ENCODE results near the gene CLIP1. TPM values are rescaled to one million over a fixed set of nuclear protein-coding genes. Genes with fewer than 3 reads are reported as not detected.
"Not testable (repeated sequence)": the region's sequence is repeated elsewhere in the genome, so short reads cannot be mapped to it uniquely, and the experiment has no call there.

Gene CLIP1
- total RNA-seq, 1 donor from 2014 or later, result 21.9 TPM

DNA sequence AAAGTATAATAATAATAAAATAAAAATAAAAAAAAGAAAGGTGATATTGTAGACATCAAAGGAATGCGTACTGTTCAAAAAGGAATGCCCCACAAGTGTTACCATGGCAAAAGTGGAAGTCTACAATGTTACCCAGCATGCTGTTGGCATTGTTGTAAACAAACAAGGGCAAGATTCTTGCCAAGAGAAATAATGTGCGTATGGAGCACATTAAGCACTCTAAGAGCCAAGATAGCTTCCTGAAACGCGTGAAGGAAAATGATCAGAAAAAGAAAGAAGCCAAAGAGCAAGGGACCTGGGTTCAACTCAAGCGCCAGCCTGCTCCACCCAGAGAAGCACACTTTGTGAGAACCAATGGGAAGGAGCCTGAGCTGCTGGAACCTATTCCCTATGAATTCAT is 57.2 kb downstream of the CLIP1 start:
- H3K9ac ChIP-seq (ENCODE audit: low read depth in 1 of 3, low read length in 3 of 3); H3K9me3 ChIP-seq (ENCODE audit: control insufficient read depth in 3 of 3, low read length in 3 of 3); H3K27me3 ChIP-seq (ENCODE audit: control insufficient read depth in 3 of 3, insufficient read depth in 3 of 3, low read length in 3 of 3); H3K4me3 ChIP-seq (ENCODE audit: low read length in 3 of 3): not testable (repeated sequence)
- Histone ChIP-seq H3K4me1 (ENCODE audit: control insufficient read depth in 3 of 3, insufficient read depth in 3 of 3, low read length in 3 of 3) (peaks cover 22 to 34% (median 26%) of the 10 kb centered on the region in 3 donors), H3K27ac (ENCODE audit: low read depth, low read length) (peak overlapping the region; percentile 94), H3K36me3 (ENCODE audit: control insufficient read depth in 3 of 3, insufficient read depth in 3 of 3, low read length in 3 of 3) (peaks cover 11 to 19% (median 17%) of the 10 kb centered on the region in 3 donors)

DNA sequence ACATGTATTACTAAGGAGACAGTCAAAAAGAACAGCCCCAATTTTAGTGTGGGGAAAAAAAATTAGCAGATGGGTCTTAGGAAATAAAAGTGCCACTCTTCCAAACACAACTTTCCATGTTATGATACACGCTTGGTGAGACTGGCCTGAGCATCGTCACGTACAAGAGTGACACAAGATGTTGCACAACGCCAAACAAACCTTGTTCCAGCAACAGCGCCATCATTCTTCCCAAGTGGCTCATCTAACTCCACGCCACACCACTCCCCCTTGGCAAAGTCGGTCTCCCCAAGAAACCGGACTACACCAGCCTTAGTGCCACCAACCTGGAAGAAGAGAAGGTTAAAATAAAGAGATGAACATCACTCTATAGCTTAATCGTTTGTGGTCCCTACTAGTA is 58.7 kb downstream of the CLIP1 start:
- peaks cover 16 to 33% (median 23%) of the 10 kb centered on the region in 3 donors for H3K36me3 ChIP-seq (ENCODE audit: control insufficient read depth in 3 of 3, insufficient read depth in 3 of 3, low read length in 3 of 3)
- no peak overlapping the region for H3K9ac ChIP-seq (ENCODE audit: low read depth in 1 of 3, low read length in 3 of 3)
- peaks cover 18 to 31% (median 24%) of the 10 kb centered on the region in 3 donors for H3K4me1 ChIP-seq (ENCODE audit: control insufficient read depth in 3 of 3, insufficient read depth in 3 of 3, low read length in 3 of 3)
- H3K27me3 ChIP-seq (ENCODE audit: control insufficient read depth in 3 of 3, insufficient read depth in 3 of 3, low read length in 3 of 3), result no peaks in the 10 kb centered on the region
- H3K4me3 ChIP-seq (ENCODE audit: low read length in 3 of 3), result no peak overlapping the region
- H3K9me3 ChIP-seq (ENCODE audit: control insufficient read depth in 3 of 3, low read length in 3 of 3), result no peaks in the 10 kb centered on the region
- H3K27ac ChIP-seq (ENCODE audit: low read depth, low read length), result peak overlapping the region; percentile 56

DNA sequence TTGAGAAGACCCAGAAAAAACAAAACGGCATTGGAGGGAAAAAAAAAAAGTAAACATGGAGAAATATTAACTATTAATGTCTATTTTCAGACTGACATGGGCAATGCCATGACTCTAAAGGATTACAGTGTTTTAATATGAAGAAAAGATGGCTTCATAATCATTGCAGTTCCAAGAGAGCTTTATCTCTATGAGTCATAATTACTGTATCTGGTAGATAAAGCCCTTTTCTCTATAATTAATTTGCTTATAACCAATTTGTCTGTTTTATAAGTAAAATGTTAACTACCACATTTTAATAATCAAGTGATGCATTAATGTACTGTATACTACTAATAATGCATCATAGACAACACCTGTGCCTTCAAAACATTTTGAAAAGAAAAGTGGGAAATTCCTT is 59.7 kb downstream of the CLIP1 start:
- Histone ChIP-seq H3K36me3 (ENCODE audit: control insufficient read depth in 3 of 3, insufficient read depth in 3 of 3, low read length in 3 of 3) (peaks cover 16 to 33% (median 23%) of the 10 kb centered on the region in 3 donors), H3K4me3 (ENCODE audit: low read length in 3 of 3) (no peak overlapping the region), H3K27me3 (ENCODE audit: control insufficient read depth in 3 of 3, insufficient read depth in 3 of 3, low read length in 3 of 3) (no peaks in the 10 kb centered on the region), H3K9ac (ENCODE audit: low read depth in 1 of 3, low read length in 3 of 3) (no peak overlapping the region), H3K9me3 (ENCODE audit: control insufficient read depth in 3 of 3, low read length in 3 of 3) (no peaks in the 10 kb centered on the region), H3K4me1 (ENCODE audit: control insufficient read depth in 3 of 3, insufficient read depth in 3 of 3, low read length in 3 of 3) (peaks cover 18 to 24% (median 19%) of the 10 kb centered on the region in 3 donors), H3K27ac (ENCODE audit: low read depth, low read length) (peak overlapping the region; percentile 56)

DNA sequence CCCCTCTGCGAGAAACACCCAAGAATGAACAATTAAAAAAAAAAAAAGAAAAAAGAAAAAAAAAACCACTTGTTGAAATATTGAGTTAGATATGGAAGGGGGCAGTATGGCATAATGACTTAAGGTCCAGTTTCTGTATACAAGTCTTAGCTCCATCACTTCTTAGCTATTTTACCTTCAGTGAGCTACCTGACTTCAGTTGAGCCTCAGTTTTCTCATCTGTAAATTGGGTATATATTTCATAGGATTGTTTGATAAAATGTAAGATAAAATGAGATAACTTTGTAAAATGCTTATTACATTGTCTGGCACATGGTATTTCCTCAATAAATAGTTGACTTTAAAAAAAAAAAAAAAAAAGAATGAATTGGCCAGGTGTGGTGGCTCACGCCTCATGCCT is 64.1 kb downstream of the CLIP1 start:
- H3K27ac ChIP-seq (ENCODE audit: low read depth, low read length); H3K27me3 ChIP-seq (ENCODE audit: control insufficient read depth in 3 of 3, insufficient read depth in 3 of 3, low read length in 3 of 3); H3K9me3 ChIP-seq (ENCODE audit: control insufficient read depth in 3 of 3, low read length in 3 of 3); H3K9ac ChIP-seq (ENCODE audit: low read depth in 1 of 3, low read length in 3 of 3); H3K4me3 ChIP-seq (ENCODE audit: low read length in 3 of 3): not testable (repeated sequence)
- Histone ChIP-seq H3K36me3 (ENCODE audit: control insufficient read depth in 3 of 3, insufficient read depth in 3 of 3, low read length in 3 of 3) (peaks cover 35 to 45% (median 37%) of the 10 kb centered on the region in 3 donors), H3K4me1 (ENCODE audit: control insufficient read depth in 3 of 3, insufficient read depth in 3 of 3, low read length in 3 of 3) (peaks cover 3 to 16% (median 16%) of the 10 kb centered on the region in 3 donors)

DNA sequence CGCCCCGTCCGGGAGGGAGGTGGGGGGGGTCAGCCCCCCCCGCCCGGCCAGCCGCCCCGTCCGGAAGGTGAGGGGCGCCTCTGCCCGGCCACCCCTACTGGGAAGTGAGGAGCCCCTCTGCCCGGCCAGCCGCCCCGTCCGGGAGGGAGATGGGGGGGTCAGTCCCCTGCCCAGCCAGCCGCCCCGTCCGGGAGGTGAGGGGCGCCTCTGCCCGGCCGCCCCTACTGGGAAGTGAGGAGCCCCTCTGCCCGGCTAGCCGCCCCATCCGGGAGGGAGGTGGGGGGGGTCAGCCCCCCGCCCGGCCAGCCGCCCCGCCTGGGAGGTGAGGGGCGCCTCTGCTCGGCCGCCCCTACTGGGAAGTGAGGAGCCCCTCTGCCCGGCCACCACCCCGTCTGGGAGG is 64.9 kb downstream of the CLIP1 start:
- not testable (repeated sequence) for H3K27me3 ChIP-seq (ENCODE audit: control insufficient read depth in 3 of 3, insufficient read depth in 3 of 3, low read length in 3 of 3); H3K27ac ChIP-seq (ENCODE audit: low read depth, low read length); H3K9me3 ChIP-seq (ENCODE audit: control insufficient read depth in 3 of 3, low read length in 3 of 3); H3K9ac ChIP-seq (ENCODE audit: low read depth in 1 of 3, low read length in 3 of 3); H3K4me3 ChIP-seq (ENCODE audit: low read length in 3 of 3)
- peaks cover 37 to 51% (median 42%) of the 10 kb centered on the region in 3 donors for H3K36me3 ChIP-seq (ENCODE audit: control insufficient read depth in 3 of 3, insufficient read depth in 3 of 3, low read length in 3 of 3)
- H3K4me1 ChIP-seq (ENCODE audit: control insufficient read depth in 3 of 3, insufficient read depth in 3 of 3, low read length in 3 of 3), result peaks cover 3 to 16% (median 14%) of the 10 kb centered on the region in 3 donors

DNA sequence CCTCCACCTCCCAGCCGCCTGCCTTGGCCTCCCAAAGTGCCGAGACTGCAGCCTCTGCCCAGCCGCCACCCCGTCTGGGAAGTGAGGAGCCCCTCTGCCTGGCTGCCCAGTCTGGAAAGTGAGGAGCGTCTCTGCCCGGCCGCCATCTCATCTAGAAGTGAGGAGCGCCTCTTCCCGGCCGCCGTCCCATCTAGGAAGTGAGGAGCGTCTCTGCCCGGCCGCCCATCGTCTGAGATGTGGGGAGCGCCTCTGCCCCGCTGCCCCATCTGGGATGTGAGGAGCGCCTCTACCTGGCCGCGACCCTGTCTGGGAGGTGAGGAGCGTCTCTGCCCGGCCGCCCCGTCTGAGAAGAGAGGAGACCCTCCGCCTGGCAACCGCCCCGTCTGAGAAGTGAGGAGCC is 65.5 kb downstream of the CLIP1 start:
- not testable (repeated sequence) for H3K9me3 ChIP-seq (ENCODE audit: control insufficient read depth in 3 of 3, low read length in 3 of 3); H3K27ac ChIP-seq (ENCODE audit: low read depth, low read length)

DNA sequence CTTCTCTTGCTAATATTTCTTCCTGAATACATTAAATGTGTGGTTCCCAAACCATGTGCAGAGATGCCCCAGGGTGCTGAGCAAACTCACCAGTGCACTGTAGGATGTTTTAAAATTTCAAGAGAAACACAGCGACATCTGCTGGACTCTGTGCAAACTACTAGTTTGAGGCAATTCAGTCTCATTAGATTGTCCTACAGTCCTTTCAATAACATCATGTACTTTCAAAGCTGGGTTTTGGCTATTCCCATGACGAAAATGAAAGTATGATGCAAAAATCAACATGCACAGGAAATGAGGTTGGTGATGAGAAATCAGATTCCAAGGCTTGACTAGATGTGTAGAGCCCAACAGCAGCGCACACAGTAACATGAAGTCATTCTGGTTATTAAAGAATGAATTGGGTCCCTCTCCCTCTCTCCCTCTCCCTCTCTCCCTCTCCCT is 66.3 kb downstream of the CLIP1 start:
- H3K36me3 ChIP-seq (ENCODE audit: control insufficient read depth in 3 of 3, insufficient read depth in 3 of 3, low read length in 3 of 3), result peaks cover 37 to 53% (median 48%) of the 10 kb centered on the region in 3 donors
- H3K9ac ChIP-seq (ENCODE audit: low read depth in 1 of 3, low read length in 3 of 3), result no peak overlapping the region
- no peak overlapping the region for H3K4me3 ChIP-seq (ENCODE audit: low read length in 3 of 3)
- no peak overlapping the region for H3K27ac ChIP-seq (ENCODE audit: low read depth, low read length)
- H3K27me3 ChIP-seq (ENCODE audit: control insufficient read depth in 3 of 3, insufficient read depth in 3 of 3, low read length in 3 of 3), result no peaks in the 10 kb centered on the region
- H3K9me3 ChIP-seq (ENCODE audit: control insufficient read depth in 3 of 3, low read length in 3 of 3), result no peaks in the 10 kb centered on the region
- H3K4me1 ChIP-seq (ENCODE audit: control insufficient read depth in 3 of 3, insufficient read depth in 3 of 3, low read length in 3 of 3), result peaks cover 3 to 16% (median 14%) of the 10 kb centered on the region in 3 donors

More for the DNA sequence above, 65.5 kb downstream of the CLIP1 start:
- Histone ChIP-seq H3K4me1 (ENCODE audit: control insufficient read depth in 3 of 3, insufficient read depth in 3 of 3, low read length in 3 of 3) (peaks cover 3 to 16% (median 14%) of the 10 kb centered on the region in 3 donors), H3K36me3 (ENCODE audit: control insufficient read depth in 3 of 3, insufficient read depth in 3 of 3, low read length in 3 of 3) (peaks cover 41 to 55% (median 48%) of the 10 kb centered on the region in 3 donors)
- H3K9ac ChIP-seq (ENCODE audit: low read depth in 1 of 3, low read length in 3 of 3); H3K27me3 ChIP-seq (ENCODE audit: control insufficient read depth in 3 of 3, insufficient read depth in 3 of 3, low read length in 3 of 3); H3K4me3 ChIP-seq (ENCODE audit: low read length in 3 of 3): not testable (repeated sequence)

DNA sequence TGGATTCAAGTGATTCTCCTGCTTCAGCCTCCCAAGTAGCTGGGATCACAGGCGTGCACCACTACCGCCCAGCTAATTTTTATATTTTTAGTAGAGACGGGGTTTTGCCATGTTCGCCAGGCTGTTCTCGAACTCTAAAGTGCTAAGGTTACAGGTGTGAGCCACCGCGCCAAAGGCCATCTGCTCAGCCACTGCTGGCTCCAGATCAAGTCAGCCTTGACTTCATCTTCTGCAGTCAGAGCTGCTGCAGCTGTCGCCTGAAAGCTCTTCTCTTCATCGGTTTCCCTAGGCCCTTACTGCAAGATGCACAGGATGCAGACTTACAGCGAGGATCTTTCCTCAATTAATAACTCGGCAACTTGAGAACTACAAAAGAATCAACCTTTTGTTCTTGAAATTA is 66.8 kb downstream of the CLIP1 start:
- Histone ChIP-seq H3K27ac (ENCODE audit: low read depth, low read length) (no peak overlapping the region), H3K9me3 (ENCODE audit: control insufficient read depth in 3 of 3, low read length in 3 of 3) (no peaks in the 10 kb centered on the region), H3K36me3 (ENCODE audit: control insufficient read depth in 3 of 3, insufficient read depth in 3 of 3, low read length in 3 of 3) (peaks cover 32 to 50% (median 46%) of the 10 kb centered on the region in 3 donors), H3K27me3 (ENCODE audit: control insufficient read depth in 3 of 3, insufficient read depth in 3 of 3, low read length in 3 of 3) (no peaks in the 10 kb centered on the region), H3K4me1 (ENCODE audit: control insufficient read depth in 3 of 3, insufficient read depth in 3 of 3, low read length in 3 of 3) (peaks cover 3 to 16% (median 14%) of the 10 kb centered on the region in 3 donors), H3K9ac (ENCODE audit: low read depth in 1 of 3, low read length in 3 of 3) (no peak overlapping the region), H3K4me3 (ENCODE audit: low read length in 3 of 3) (no peak overlapping the region)

DNA sequence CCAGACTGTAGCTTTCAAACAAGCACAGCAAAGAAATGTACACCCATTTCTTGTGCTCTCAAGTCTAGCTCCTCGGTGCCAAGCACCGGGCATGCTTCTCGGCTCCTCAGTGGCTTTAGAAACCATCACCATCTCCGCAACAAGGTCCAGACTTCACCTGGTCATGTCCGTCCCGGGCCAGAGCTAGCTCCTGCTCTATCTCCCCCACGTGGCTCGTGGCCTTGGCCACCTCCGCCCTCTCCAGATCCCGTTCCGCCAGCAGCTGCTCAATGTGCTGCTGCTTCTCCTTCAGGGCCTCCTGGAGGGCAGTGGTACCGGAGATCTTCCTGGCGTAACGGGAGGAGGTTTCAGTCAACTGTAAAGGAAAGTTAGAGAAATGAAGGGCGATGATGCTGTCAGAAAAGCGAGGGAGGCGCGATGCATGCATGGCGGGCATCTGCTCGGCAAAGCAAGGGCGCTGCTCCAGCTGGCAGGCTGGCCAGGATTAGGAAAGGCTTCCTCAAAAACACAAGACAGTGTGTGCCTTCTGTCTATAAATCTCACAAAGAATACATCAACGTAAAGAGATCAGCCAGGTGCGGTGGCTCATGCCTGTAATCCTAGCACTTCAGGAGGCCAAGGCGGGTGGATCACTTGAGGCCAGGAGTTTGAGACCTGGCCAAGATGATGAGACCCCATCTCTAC is 67.4 kb downstream of the CLIP1 start:
- Histone ChIP-seq H3K36me3 (ENCODE audit: control insufficient read depth in 3 of 3, insufficient read depth in 3 of 3, low read length in 3 of 3) (peaks cover 35 to 47% (median 45%) of the 10 kb centered on the region in 3 donors), H3K27me3 (ENCODE audit: control insufficient read depth in 3 of 3, insufficient read depth in 3 of 3, low read length in 3 of 3) (no peaks in the 10 kb centered on the region), H3K4me1 (ENCODE audit: control insufficient read depth in 3 of 3, insufficient read depth in 3 of 3, low read length in 3 of 3) (peaks cover 5 to 19% (median 18%) of the 10 kb centered on the region in 3 donors), H3K9ac (ENCODE audit: low read depth in 1 of 3, low read length in 3 of 3) (no peak overlapping the region), H3K27ac (ENCODE audit: low read depth, low read length) (no peak overlapping the region), H3K9me3 (ENCODE audit: control insufficient read depth in 3 of 3, low read length in 3 of 3) (no peaks in the 10 kb centered on the region), H3K4me3 (ENCODE audit: low read length in 3 of 3) (no peak overlapping the region)

DNA sequence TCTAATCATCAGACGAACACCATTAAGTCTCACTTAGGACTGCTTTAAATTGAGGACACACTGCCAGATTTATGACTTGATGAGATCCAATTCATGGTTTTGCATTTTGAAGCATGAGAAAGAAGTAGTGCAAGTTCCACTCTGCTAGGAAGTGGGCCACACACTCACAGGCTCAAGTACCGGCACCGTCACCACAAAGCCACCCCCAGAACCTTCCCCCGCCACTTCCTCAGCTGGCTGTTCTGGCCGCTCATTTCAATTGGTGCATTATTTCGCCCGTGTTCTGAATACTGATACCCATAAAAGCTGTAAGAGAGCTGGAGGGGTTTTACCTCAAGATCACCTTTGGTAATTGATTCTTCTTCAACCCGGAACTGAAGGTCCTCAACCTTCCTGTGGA is 70.1 kb downstream of the CLIP1 start:
- Histone ChIP-seq H3K36me3 (ENCODE audit: control insufficient read depth in 3 of 3, insufficient read depth in 3 of 3, low read length in 3 of 3) (peaks cover 41 to 60% (median 53%) of the 10 kb centered on the region in 3 donors), H3K4me1 (ENCODE audit: control insufficient read depth in 3 of 3, insufficient read depth in 3 of 3, low read length in 3 of 3) (peaks cover 6 to 20% (median 20%) of the 10 kb centered on the region in 3 donors), H3K9ac (ENCODE audit: low read depth in 1 of 3, low read length in 3 of 3) (no peak overlapping the region), H3K27ac (ENCODE audit: low read depth, low read length) (no peak overlapping the region), H3K27me3 (ENCODE audit: control insufficient read depth in 3 of 3, insufficient read depth in 3 of 3, low read length in 3 of 3) (no peaks in the 10 kb centered on the region), H3K4me3 (ENCODE audit: low read length in 3 of 3) (no peak overlapping the region), H3K9me3 (ENCODE audit: control insufficient read depth in 3 of 3, low read length in 3 of 3) (no peaks in the 10 kb centered on the region)

All from skeletal muscle tissue (tissue), 4 donors.